ENCODE data around the gene MYCBP.

DNA sequence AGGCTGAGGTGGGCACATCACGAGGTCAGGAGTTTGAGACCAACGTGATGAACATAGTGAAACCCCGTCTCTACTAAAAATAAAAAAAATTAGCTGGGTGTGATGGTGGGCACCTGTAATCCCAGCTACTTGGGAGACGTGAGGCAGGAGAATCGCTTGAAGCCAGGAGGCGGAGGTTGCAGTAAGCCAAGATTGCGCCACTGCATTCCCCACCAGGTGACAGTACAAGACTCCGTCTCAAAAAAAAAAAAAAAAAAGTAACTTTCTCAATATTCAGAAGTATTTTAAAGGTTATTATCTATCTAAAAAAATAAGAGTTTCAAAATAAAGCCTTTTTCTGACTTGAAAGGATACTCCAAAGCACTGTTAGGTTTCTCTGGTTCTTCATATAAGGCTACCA is 5.9 kb downstream of the MYCBP start:
- TF ChIP-seq, protein P1, sequence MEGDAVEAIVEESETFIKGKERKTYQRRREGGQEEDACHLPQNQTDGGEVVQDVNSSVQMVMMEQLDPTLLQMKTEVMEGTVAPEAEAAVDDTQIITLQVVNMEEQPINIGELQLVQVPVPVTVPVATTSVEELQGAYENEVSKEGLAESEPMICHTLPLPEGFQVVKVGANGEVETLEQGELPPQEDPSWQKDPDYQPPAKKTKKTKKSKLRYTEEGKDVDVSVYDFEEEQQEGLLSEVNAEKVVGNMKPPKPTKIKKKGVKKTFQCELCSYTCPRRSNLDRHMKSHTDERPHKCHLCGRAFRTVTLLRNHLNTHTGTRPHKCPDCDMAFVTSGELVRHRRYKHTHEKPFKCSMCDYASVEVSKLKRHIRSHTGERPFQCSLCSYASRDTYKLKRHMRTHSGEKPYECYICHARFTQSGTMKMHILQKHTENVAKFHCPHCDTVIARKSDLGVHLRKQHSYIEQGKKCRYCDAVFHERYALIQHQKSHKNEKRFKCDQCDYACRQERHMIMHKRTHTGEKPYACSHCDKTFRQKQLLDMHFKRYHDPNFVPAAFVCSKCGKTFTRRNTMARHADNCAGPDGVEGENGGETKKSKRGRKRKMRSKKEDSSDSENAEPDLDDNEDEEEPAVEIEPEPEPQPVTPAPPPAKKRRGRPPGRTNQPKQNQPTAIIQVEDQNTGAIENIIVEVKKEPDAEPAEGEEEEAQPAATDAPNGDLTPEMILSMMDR (IDR thresholded peaks at IDR 0.05; ENCODE audit: insufficient read depth, low read depth, low read length): no peak
- no peak for TF ChIP-seq EZH2 (IDR thresholded peaks at IDR 0.05; ENCODE audit: insufficient read depth, low read length)

Data from astrocyte (in vitro differentiated cells and primary cell).